GM18870 (cell line): ENCODE data around the gene CAMK2N2.

Source experiments
- ATAC-seq: cut with Tn5 transposase; IDR thresholded peaks from one replicate; pipeline ENCODE4 v1.9.1; 2021; ENCODE audit warnings: moderate library complexity; ENCODE audit not compliant: unreplicated experiment

CAMK2N2 gene

GRCh38 chr3:184241141-184241446 lies 20.3 kb downstream of the CAMK2N2 start:
- ATAC-seq, result no peak

DNA sequence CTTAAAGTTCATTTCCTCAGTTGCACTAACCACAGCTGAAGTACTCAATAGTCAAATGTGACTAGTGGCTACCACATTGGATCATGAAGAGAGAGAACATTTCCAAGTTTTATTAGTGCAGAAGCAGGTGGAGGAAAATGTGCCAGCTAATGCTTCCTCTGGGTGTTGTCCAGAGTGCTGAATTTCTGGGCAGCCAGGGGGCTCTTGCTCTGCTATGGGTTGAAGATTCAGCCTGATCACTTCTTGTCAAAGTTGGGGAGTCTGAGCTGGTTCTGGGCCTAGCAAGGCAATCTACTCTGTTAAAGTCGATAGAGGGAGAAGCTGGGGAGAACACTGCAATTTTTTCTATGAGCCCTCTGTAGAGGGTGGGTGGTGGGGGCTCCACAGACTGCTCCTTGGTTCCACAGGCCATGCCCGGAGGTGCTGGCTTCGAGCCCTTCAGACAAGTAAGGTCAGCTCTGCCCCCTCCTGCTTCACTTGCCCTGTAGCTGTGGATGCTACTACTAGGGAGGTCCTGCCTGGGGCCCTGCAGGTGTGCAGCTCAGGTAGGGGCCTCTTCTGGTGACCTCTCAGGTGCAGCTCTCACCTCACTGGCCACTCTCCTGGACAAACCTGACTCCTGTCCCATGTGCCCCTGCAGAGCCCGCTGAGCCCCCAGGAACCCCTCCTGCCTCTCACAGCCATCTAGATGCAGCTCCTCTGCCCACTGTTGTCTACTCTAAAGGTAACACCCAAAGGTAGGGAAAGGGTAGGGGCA lies 20.8 kb downstream of the CAMK2N2 start:
- no peak for ATAC-seq

DNA sequence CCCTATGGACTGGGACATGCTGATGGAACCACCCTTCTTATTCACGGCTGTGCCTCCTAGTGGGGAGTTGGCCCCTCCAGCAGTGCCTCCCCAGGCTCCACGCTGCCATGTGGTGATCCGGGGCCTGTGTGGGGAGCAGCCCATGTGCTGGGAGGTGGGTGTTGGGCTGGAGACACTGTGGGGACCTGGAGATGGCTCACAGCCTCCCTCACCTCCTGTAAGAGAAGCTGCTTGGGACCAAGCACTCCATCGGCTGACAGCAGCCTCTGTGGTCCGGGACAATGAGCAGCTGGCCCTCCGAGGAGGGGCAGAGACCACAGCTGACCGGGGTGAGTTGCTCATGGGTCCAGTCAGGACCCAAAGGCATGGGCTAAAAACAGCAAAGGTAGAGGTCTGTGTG lies 21.6 kb downstream of the CAMK2N2 start:
- ATAC-seq, result no peak

GRCh38 chr3:184239221-184239620 lies 22.1 kb downstream of the CAMK2N2 start:
- no peak for ATAC-seq

GRCh38 chr3:184238246-184238818 lies 23.0 kb downstream of the CAMK2N2 start:
- no peak for ATAC-seq

DNA sequence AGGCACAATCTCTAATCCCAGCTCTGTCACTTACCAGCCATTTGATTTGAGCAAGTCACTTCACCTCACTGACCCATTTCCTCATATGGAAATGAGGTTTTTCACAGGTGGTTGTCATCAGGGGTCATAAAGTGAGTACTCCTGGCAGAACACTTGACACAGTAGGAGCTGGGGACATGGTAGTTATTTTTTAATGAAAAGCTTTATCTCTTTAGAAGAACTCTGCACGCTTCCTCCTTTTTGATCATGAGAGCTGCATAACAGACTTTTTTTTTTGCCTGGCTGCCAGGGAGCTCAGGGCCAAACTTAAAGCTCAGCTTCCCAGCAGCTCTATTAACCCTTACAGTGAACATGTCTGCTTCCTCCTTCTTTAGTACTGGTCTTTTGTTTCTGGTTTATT lies 23.5 kb downstream of the CAMK2N2 start:
- ATAC-seq, result no peak

GRCh38 chr3:184237211-184237610 lies 24.1 kb downstream of the CAMK2N2 start:
- no peak for ATAC-seq

- no peak for ATAC-seq
Measured at GRCh38 chr3:184236636-184237035, 24.7 kb downstream of the CAMK2N2 start.

DNA sequence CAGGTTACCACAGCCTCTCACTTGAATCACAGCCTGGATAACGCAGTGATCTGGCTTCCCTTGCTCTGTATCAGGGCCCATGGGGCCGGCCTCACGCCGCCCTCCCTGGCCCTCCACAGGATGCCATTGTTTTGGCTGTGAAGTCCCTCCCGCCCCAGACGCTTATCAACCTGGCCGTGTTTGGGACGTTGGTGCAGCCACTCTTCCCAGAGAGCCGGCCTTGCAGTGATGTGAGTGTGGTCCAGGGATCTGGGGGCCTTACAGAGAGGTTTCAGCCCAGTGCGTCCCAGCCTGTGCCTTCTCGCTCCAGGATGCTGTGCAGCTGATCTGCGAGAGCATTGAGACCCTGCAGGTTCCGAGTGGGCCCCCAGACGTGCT lies 25.3 kb downstream of the CAMK2N2 start:
- no peak for ATAC-seq

- no peak for ATAC-seq
Measured at GRCh38 chr3:184235381-184236032, 25.8 kb downstream of the CAMK2N2 start.

GRCh38 chr3:184234671-184235380 lies 26.5 kb downstream of the CAMK2N2 start:
- no peak for ATAC-seq

DNA sequence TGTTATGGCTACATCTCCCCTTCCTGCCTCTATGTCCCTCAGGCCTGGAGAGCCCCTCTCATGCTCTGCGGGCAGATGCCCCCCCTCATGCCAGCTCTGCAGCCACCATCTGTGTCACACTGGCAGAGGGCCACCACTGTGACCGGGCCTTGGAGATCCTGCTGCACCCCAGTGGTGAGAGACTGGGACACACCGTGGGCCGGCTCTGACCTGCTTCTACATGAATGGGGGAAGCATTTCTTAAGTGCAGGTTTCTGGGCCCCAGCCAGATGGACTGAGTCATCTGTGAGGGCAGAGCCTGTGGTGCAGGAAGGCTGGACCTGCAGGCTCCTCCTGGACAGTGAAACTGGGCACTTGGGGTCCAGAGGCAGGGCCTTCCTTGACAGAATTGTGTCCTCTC lies 27.1 kb downstream of the CAMK2N2 start:
- no peak for ATAC-seq

GRCh38 chr3:184233127-184233843 lies 28.1 kb downstream of the CAMK2N2 start:
- ATAC-seq, result no peak

DNA sequence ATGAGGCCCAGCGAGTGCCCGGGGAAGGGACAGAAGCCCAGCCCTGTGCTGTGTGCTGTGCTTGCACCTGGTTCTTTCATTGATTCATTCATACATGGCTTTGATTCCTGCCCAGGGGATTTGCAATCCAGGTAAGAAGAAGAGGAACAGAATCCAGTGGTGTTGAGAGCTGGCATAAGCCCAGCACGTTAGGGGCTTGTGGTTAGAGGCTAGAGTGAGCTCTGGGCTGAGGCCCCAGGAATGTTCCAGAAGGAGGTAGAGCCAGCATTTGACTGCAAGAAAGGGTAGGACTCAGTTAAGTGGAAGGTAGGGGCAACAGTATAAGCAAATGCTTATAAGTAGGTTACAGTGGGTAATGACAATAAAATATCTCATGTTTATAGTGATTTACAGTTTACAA lies 29.7 kb downstream of the CAMK2N2 start:
- ATAC-seq, result no peak

GRCh38 chr3:184230603-184231528 lies 30.5 kb downstream of the CAMK2N2 start:
- no peak for ATAC-seq

GRCh38 chr3:184230081-184230602 lies 31.2 kb downstream of the CAMK2N2 start:
- no peak for ATAC-seq

- no peak for ATAC-seq
Measured at GRCh38 chr3:184229394-184230080, 31.8 kb downstream of the CAMK2N2 start, which contains the start of gene VWA5B2. Gene VWA5B2 (plus strand): TSS chr3:184229585. CDS start chr3:184230529, 944 bp downstream.

DNA sequence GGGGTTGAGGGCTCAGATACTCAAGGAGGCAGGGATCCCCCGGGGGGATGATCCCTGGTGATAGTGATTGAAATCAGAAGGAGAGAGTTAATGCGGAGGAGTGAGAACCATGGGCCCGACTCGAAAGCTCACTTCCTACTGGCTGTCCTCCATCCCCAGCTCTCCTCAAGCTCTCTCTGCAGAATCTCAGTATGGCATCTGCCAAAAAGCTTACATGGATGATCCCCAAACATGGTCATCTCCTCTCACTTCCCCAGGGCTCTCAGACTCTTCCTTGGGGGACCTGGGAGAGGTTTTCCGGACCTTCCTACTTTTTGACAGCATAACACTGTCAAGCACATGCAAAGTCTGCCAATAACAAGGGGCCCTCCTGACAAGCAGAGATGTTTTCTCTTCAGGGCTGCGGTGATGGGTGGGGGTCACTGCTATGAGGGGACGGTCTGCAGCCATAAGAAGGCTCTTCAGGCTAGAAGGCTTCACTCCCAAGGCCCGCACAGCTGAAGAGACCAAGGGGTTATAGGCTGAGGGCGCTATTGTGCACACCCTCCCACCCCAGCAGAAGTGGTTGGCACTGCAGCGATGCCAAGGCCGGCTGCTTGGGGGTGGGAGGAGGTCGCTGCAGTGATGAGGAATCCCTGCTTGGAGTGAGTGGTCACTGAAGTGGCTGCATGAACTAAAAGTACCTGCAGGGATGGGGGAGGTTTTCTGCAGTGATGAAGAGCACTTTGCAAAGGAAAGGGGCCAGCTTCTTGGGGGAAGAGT lies 32.8 kb downstream of the CAMK2N2 start:
- no peak for ATAC-seq
